HCT116 (cell line): ENCODE results near the gene SPIRE1. TPM values are rescaled to one million over a fixed set of nuclear protein-coding genes. Genes with fewer than 3 reads are reported as not detected.

ENCODE experiments used
- ATAC-seq: fragments of 200-7000 bp; cut with Tn5 transposase; 2 replicates; pipeline ENCODE4 v1.9.1; 2020; ENCODE audit warnings: mild to moderate bottlenecking, moderate library complexity
- BruUV-seq: library from RNA; stranded (reverse); fragments of 400-500 nt; replicated peaks from 2 replicates; lab custom pipeline; 2021; lab: Mats Ljungman, UMichigan
- CTCF ChIA-PET: fragments of 300-600 bp; sonication (Branson Sonifier 250); formaldehyde crosslinking; loops from one replicate; lab custom pipeline; 2021; ENCODE audit warnings: antibody characterized with exemption; lab: Charles Lee
- POLR2A ChIA-PET: fragments of 300-600, 350-600 bp; sonication (Branson Sonifier 250); formaldehyde crosslinking; loops from one replicate; lab custom pipeline; 2021; ENCODE audit warnings: antibody characterized with exemption; lab: Charles Lee
- RAD21 ChIA-PET, 2 experiments: fragments of 300-600 bp; sonication (Branson Sonifier 250); formaldehyde crosslinking; loops; one replicate each; lab custom pipeline; 2023; ENCODE audit warnings: low total read pairs in 2 of 2; ENCODE audit not compliant: uncharacterized antibody in 2 of 2, unreplicated experiment in 2 of 2, low non-redundant PET in 1 of 2; lab: Charles Lee
- DNase-seq: peaks from one replicate; pipeline ENCODE4 v3.0.0-alpha.2; 2010; ENCODE audit warnings: low read depth, low spot score
- H2AFZ ChIP-seq: fragments of 200-600 bp; shearing (Covaris generic), sonication (generic); 2 replicates; pipeline ENCODE4 v1.6.1; 2017; ENCODE audit warnings: low read depth, mixed run types, mixed read lengths, antibody characterized with exemption, low read length; ENCODE audit not compliant: poor library complexity, severe bottlenecking
- H3K27ac ChIP-seq: 2 replicates; pipeline ENCODE4 v1.5.1; 2012; ENCODE audit warnings: low read depth, low read length
- H3K27me3 ChIP-seq: fragments of 200-600 bp; sonication (generic); 2 replicates; pipeline ENCODE4 v1.6.1; 2016; ENCODE audit warnings: mixed run types, low read length, mixed read lengths; ENCODE audit not compliant: insufficient read depth
- H3K36me3 ChIP-seq, 2 experiments: fragments of 200-500 bp in 1 of 2; fragments of 200-600 bp in 1 of 2; sonication (Bioruptor generic) in 1 of 2; sonication (generic) in 1 of 2; 2 replicates each; pipeline versions ENCODE4 v1.5.1 to v1.6.1; 2014 to 2016; ENCODE audit warnings: low read length in 2 of 2, inconsistent platforms in 1 of 2, mixed read lengths in 1 of 2, mixed run types in 1 of 2; ENCODE audit not compliant: insufficient read depth in 2 of 2, control insufficient read depth in 1 of 2
- H3K4me1 ChIP-seq, 2 experiments: fragments of 200-600 bp in 1 of 2; sonication (generic) in 1 of 2; 2 replicates each; pipeline versions ENCODE4 v1.5.1 to v1.6.1; 2012 to 2017; ENCODE audit warnings: low read length in 2 of 2, inconsistent platforms in 1 of 2, mild to moderate bottlenecking in 1 of 2, mixed read lengths in 1 of 2, mixed run types in 1 of 2, moderate library complexity in 1 of 2; ENCODE audit not compliant: insufficient read depth in 2 of 2, control insufficient read depth in 1 of 2
- H3K4me2 ChIP-seq: fragments of 200-600 bp; sonication (generic); 2 replicates; pipeline ENCODE4 v1.6.1; 2017; ENCODE audit warnings: mixed run types, low read length, mixed read lengths
- H3K4me3 ChIP-seq, 2 experiments: fragments of 200-600 bp in 1 of 2; sonication (generic) in 1 of 2; replicated peaks in 1 of 2; 2 replicates each; pipeline ENCODE4 v1.5.1; 2011 to 2016; ENCODE audit warnings: low read length in 2 of 2, control low read depth in 1 of 2, low read depth in 1 of 2, mild to moderate bottlenecking in 1 of 2, mixed read lengths in 1 of 2, mixed run types in 1 of 2
- H3K79me2 ChIP-seq: fragments of 200-600 bp; sonication (generic); 2 replicates; pipeline ENCODE4 v1.6.1; 2017; ENCODE audit warnings: mild to moderate bottlenecking, mixed run types, low read length, moderate library complexity, mixed read lengths; ENCODE audit not compliant: insufficient read depth
- H3K9ac ChIP-seq: fragments of 200-600 bp; sonication (generic); 2 replicates; pipeline ENCODE4 v1.6.1; 2016; ENCODE audit warnings: low read length, mixed read lengths
- H3K9me2 ChIP-seq: fragments of 200-600 bp; sonication (generic), shearing (Covaris generic); 2 replicates; pipeline ENCODE4 v1.6.1; 2017; ENCODE audit warnings: mixed run types, mild to moderate bottlenecking, moderate library complexity; ENCODE audit not compliant: insufficient read depth
- H3K9me3 ChIP-seq, 2 experiments: fragments of 200-500 bp in 1 of 2; fragments of 200-600 bp in 1 of 2; sonication (Bioruptor generic) in 1 of 2; sonication (generic) in 1 of 2; 2 replicates each; pipeline ENCODE4 v1.6.1; 2014 to 2017; ENCODE audit warnings: low read length in 2 of 2, mixed read lengths in 2 of 2, inconsistent platforms in 1 of 2, low read depth in 1 of 2, mild to moderate bottlenecking in 1 of 2, mixed run types in 1 of 2, moderate library complexity in 1 of 2; ENCODE audit not compliant: control insufficient read depth in 1 of 2, insufficient read depth in 1 of 2
- H4K20me1 ChIP-seq: fragments of 200-600 bp; sonication (generic), shearing (Covaris generic); 2 replicates; pipeline ENCODE4 v1.6.1; 2017; ENCODE audit warnings: mixed run types, mild to moderate bottlenecking, moderate library complexity; ENCODE audit not compliant: insufficient read depth
- ATF3 ChIP-seq: IDR thresholded peaks from 2 replicates; pipeline ENCODE4 v1.6.1; 2012
- CBX3 ChIP-seq: IDR thresholded peaks from 2 replicates; pipeline ENCODE4 v1.6.1; 2012; ENCODE audit warnings: low read depth
- CEBPB ChIP-seq: IDR thresholded peaks from 2 replicates; pipeline ENCODE4 v1.6.1; 2012; ENCODE audit warnings: low read depth
- ELF1 ChIP-seq: IDR thresholded peaks from 2 replicates; pipeline ENCODE4 v1.6.1; 2012; ENCODE audit warnings: low read depth, borderline replicate concordance
- EZH2 ChIP-seq: fragments of 200-600 bp; sonication (generic); IDR thresholded peaks from 2 replicates; pipeline ENCODE4 v1.6.1; 2017; ENCODE audit warnings: antibody characterized with exemption, mixed run types
- EZH2phosphoT487 ChIP-seq: fragments of 200-600 bp; IDR thresholded peaks from 2 replicates; pipeline ENCODE4 v1.6.1; 2018; ENCODE audit warnings: antibody characterized with exemption, borderline replicate concordance
- MAX ChIP-seq: IDR thresholded peaks from 2 replicates; pipeline ENCODE4 v1.6.1; 2012
- POLR2A ChIP-seq: IDR thresholded peaks from 2 replicates; pipeline ENCODE4 v1.7.0; 2011; ENCODE audit warnings: borderline replicate concordance; ENCODE audit not compliant: insufficient read depth, insufficient read length; ENCODE audit errors: extremely low read depth
- POLR2AphosphoS5 ChIP-seq: IDR thresholded peaks from 2 replicates; pipeline ENCODE4 v1.6.1; 2011; ENCODE audit warnings: mild to moderate bottlenecking, low read depth, low read length, moderate library complexity
- RAD21 ChIP-seq: IDR thresholded peaks from 2 replicates; pipeline ENCODE4 v1.6.1; 2012; ENCODE audit warnings: low read depth, mild to moderate bottlenecking
- SIN3A ChIP-seq: IDR thresholded peaks from 2 replicates; pipeline ENCODE4 v1.6.1; 2012; ENCODE audit warnings: low read depth
- SRF ChIP-seq: IDR thresholded peaks from 2 replicates; pipeline ENCODE4 v1.6.1; 2012; ENCODE audit warnings: low read depth
- TCF7L2 ChIP-seq: IDR thresholded peaks from 2 replicates; pipeline ENCODE4 v1.7.0; 2011; ENCODE audit warnings: borderline replicate concordance, inconsistent platforms; ENCODE audit not compliant: insufficient read depth, insufficient read length; ENCODE audit errors: extremely low read depth
- YY1 ChIP-seq: IDR thresholded peaks from 2 replicates; pipeline ENCODE4 v1.6.1; 2011; ENCODE audit warnings: low read length, low read depth, moderate library complexity, mild to moderate bottlenecking; ENCODE audit not compliant: insufficient replicate concordance; ENCODE audit errors: extremely low read depth
- ZBTB33 ChIP-seq: IDR thresholded peaks from 2 replicates; pipeline ENCODE4 v1.6.1; 2011; ENCODE audit warnings: mild to moderate bottlenecking, low read length, moderate library complexity; ENCODE audit not compliant: insufficient replicate concordance; ENCODE audit errors: extremely low read depth
- ZNF274 ChIP-seq: fragments of 200-500 bp; sonication (Bioruptor generic); IDR thresholded peaks from 2 replicates; pipeline ENCODE4 v1.6.1; 2014; ENCODE audit warnings: mild to moderate bottlenecking, low read depth, low read length, inconsistent platforms
- intact Hi-C: fragments of 100-400 bp; cut with micrococcal nuclease; formaldehyde crosslinking; loops from 2 replicates; pipeline ENCODE4 v1.10.0; 2022
- total RNA-seq: library from RNA; stranded (reverse); gene quantifications from one replicate; pipeline ENCODE4 v1.2.1, GENCODE V29; 2021; ENCODE audit not compliant: unreplicated experiment

Gene SPIRE1
- total RNA-seq, 1 experiment from 2014 or later, result 26.6 TPM

GRCh38 chr18:12654971-12655370 is 2.9 kb downstream of the SPIRE1 start (continued):
- TF ChIP-seq YY1, result no peak
- no peak for TF ChIP-seq ZNF274
- no peak for TF ChIP-seq SRF

- ChIA-PET CTCF (no interaction called here), POLR2A (no interaction called here), RAD21 (no interaction called here)
- H3K27me3 ChIP-seq, result no peaks in the 10 kb centered on the region
- H3K79me2 ChIP-seq, result peaks cover 58% of the 10 kb centered on the region
- 0 out of 2 replicates have a peak, but pooled peaks cover 3% of the 10 kb centered on the region for H4K20me1 ChIP-seq
- no TSS peak for BruUV-seq
- no peaks in the 10 kb centered on the region for H3K9me2 ChIP-seq
- H3K4me1 ChIP-seq, result peaks cover 7 to 17% of the 10 kb centered on the region in 2 experiments
- no peak for DNase-seq
- no peaks in the 10 kb centered on the region for H3K36me3 ChIP-seq
- no peaks in the 10 kb centered on the region for H3K9me3 ChIP-seq
- TF ChIP-seq TCF7L2, result peak; percentile 20
- no peak for TF ChIP-seq EZH2phosphoT487
- no peak overlapping the region for H3K9ac ChIP-seq
- peak overlapping the region; percentile 20; the same call in 1 of the 2 replicates for H3K4me2 ChIP-seq
- intact Hi-C loops, result no loop called here
- no peak overlapping the region for H2AFZ ChIP-seq
- no peak for ATAC-seq
- H3K4me3 ChIP-seq, result no peak overlapping the region
- no peak overlapping the region for H3K27ac ChIP-seq
These were observed 5.0 kb downstream of the SPIRE1 start for GRCh38 chr18:12652861-12653401.

- no peak overlapping the region for H2AFZ ChIP-seq
- CTCF ChIA-PET, result no interaction called here
- H3K36me3 ChIP-seq, result no peaks in the 10 kb centered on the region
- ATAC-seq, result no peak
- H3K9ac ChIP-seq, result no peak overlapping the region
- no peaks in the 10 kb centered on the region for H3K27me3 ChIP-seq
- no TSS peak for BruUV-seq
- H3K4me2 ChIP-seq, result no peak overlapping the region
- H3K9me2 ChIP-seq, result no peaks in the 10 kb centered on the region
- RAD21 ChIA-PET, result no interaction called here
- H4K20me1 ChIP-seq, result 0 out of 2 replicates have a peak, but pooled peaks cover 3% of the 10 kb centered on the region
- intact Hi-C loops, result no loop called here
- H3K9me3 ChIP-seq, result no peaks in the 10 kb centered on the region
- POLR2A ChIA-PET, result no interaction called here
- H3K4me3 ChIP-seq, result no peak overlapping the region
- peaks cover 54% of the 10 kb centered on the region for H3K79me2 ChIP-seq
- H3K4me1 ChIP-seq, result peaks cover 7 to 17% of the 10 kb centered on the region in 2 experiments
- H3K27ac ChIP-seq, result no peak overlapping the region
- DNase-seq, result no peak
- TF ChIP-seq SIN3A, result no peak
- TF ChIP-seq CBX3, result no peak
- TF ChIP-seq ZBTB33, result no peak
- TF ChIP-seq EZH2, result no peak
- TF ChIP-seq ELF1, result no peak
- no peak for TF ChIP-seq YY1
- TF ChIP-seq RAD21, result no peak
- TF ChIP-seq ZNF274, result no peak
- TF ChIP-seq POLR2A, result no peak
- no peak for TF ChIP-seq POLR2AphosphoS5
- no peak for TF ChIP-seq MAX
- TF ChIP-seq EZH2phosphoT487, result no peak
- no peak for TF ChIP-seq ATF3
- TF ChIP-seq CEBPB, result no peak
These were observed 6.3 kb downstream of the SPIRE1 start for GRCh38 chr18:12651651-12652050.
